A172 (cell line): ENCODE results near the gene CCDC71. TPM values are rescaled to one million over a fixed set of nuclear protein-coding genes. Genes with fewer than 3 reads are reported as not detected.

Source experiments
- DNase-seq: peaks from one replicate; pipeline ENCODE4 v3.0.0-alpha.2; 2015; ENCODE audit warnings: low spot score
- total RNA-seq: library from RNA; depleted of rRNA; stranded (reverse); fragments of >200 nt; shearing (Covaris generic); gene quantifications from 2 replicates; pipeline ENCODE4 v1.2.3, GENCODE V29; 2014

CCDC71 gene
- total RNA-seq, 1 experiment from 2014 or later = 18.8 TPM

GRCh38 chr3:49170744-49171118 lies 4.6 kb upstream of the CCDC71 start:
- no peak for DNase-seq

DNA sequence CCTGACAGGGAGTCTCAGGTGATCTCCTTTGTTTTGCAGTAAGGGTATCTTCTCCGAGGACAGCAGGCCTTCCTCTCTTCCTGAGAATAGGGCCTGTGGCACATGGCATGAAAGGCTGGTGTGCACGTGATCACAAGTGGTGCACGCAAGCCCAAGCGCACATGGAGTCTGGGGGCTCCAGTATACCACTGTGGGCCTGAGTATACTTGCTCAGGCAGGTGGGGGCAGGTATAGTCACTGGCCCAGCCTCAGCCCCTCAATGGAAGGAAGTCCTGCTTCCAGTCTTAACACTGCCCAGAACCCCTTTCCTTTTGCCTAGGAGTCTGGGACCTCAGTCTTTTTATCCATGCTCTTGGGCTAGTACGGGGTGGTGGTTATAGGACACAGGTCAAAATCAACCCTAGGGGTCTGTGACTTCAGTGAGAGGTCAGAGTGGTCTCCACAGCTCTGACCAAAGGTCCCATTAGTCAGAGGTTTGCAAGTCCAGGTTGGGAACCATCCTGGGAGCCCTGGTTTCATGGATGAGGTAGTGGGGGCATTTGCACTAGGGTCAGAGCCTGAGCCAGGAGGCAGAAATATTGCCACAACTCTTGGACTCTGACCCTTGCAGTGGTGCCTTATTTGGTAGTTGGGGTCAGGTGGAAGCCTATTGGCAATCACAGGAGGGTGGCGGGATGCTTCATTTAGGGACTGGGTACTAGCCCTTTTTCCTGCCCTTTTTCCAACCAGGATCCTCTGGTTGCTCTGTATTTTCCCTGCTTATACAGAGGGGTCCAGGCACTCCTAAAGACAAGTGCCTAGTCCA lies 823 bp upstream of the CCDC71 start:
- DNase-seq = no peak

- DNase-seq = no peak
Observed at GRCh38 chr3:49164983-49165720, 979 bp downstream of the CCDC71 start.

DNA sequence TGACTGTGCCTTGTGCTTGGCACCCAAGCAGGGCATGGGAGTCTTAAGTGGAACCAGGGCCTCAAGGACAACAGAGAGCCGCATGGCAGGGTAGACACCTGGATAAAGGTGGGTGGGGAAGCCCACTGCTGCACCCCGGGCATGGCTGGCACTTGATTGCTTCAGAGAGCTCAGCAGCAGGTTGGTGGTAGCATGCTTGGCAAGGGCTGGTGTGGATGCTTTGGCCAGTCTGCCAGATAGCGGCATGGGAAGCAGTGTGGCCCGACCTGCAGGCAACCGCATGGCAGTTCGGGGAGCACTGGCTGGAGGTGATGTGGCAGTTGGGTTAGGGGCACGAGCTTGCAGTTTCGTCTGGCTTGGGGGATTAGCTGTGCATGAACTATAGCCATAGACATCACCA lies 2.5 kb downstream of the CCDC71 start:
- no peak for DNase-seq

DNA sequence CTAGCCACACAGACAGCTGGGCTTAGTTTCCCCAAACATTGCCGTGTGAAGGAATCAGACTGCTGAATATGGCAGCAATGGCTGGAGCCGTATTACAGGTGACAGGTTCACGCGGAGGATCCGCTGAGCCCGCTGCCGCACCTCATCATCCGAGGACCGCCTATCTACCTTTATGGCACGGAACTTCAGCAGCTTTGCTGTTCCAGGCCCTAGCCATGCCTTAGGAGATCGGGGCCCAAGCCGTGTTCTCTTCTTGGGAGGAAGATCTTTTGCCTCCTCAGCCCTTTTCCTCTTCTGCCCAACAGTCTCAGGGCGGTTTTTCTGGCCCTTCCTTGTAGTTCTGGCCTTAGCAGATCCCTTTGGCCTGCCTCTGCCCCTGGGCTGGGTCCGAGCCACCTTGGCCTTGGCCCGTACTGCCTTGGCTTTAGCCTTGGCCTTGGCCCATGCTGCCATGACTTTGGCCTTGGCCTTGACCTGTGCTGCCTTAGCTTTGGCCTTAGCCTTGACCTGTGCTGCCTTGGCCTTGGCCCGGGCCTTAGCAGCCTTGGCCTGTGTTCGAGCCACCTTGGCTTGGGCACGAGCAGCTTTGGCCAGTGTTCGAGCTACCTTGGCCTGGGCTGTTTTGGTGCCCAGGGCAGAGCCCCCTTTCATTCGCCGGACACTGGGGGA lies 3.2 kb downstream of the CCDC71 start:
- DNase-seq = no peak

- DNase-seq = no peak
Observed at GRCh38 chr3:49161808-49162530, 4.2 kb downstream of the CCDC71 start.

- DNase-seq = no peak
Observed at GRCh38 chr3:49161197-49161596, 4.9 kb downstream of the CCDC71 start.

- no peak for DNase-seq
Observed at GRCh38 chr3:49158792-49159191, 7.3 kb downstream of the CCDC71 start.

- DNase-seq = peak; percentile 26
Observed at GRCh38 chr3:49158103-49158709, 7.9 kb downstream of the CCDC71 start.

DNA sequence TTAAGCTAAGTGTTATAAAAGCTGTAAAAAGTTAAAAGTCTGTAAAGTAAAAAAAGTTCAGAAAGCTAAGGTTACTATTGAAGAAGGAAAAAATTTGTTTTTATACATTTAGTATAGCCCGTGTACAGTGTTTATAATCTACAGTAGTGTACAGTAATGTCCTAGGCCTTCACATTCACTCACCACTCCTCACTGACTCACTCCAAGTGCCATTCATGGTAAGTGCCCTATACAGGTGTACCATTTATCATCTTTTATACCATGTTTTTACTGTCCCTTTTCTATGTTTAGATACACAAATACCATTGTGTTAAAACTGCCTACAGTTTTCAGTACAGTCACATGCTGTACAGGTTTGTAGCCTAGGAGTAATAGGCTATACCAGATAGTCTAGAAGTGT lies 8.8 kb downstream of the CCDC71 start:
- no peak for DNase-seq

GRCh38 chr3:49153349-49153912 lies 12.7 kb downstream of the CCDC71 start:
- DNase-seq = no peak

GRCh38 chr3:49151610-49152009 lies 14.5 kb downstream of the CCDC71 start:
- DNase-seq = no peak

- no peak for DNase-seq
Observed at GRCh38 chr3:49148159-49148558, 18.0 kb downstream of the CCDC71 start.

- no peak for DNase-seq
Observed at GRCh38 chr3:49140080-49140479, 26.1 kb downstream of the CCDC71 start.

GRCh38 chr3:49135499-49135898 lies 30.6 kb downstream of the CCDC71 start:
- DNase-seq = no peak

DNA sequence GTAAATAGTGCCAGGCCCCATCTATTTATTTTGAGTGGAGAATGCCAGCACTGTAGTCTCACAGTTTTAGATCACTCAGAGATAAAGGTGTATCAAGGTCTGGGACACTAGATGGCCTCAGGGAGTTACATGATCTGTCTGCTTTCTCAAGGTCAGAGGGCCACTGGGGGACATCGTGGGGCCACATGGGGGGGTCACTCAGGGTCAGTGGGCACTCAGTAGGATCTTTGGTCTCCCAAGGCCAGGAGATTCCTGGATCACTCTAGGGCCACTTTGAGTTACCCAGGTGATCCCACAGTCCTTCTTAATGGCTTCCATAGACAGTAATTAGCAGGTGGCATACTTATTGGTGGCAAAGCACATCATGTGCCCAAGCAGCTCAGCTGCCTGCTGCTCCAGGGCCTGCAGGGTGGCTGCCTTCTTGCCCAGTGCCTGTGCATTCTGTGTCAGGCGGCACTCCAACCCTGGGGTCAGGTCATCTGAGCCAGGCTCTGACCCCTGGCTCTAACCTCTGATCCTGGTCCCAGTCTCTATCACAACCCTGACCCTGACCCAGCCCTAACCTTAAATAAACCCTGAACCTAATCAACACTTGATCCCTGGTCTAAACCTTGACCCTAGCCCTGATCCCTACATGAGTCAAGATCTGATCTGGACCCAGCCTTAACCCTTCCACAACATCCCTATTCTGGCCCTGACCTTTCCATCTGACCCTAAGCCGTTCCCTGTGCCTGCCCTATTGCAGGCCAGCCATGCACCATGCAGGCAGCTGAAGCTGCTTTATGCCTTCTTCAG lies 31.5 kb downstream of the CCDC71 start:
- peak; percentile 26 for DNase-seq

- peak; percentile 78 for DNase-seq
Observed at GRCh38 chr3:49133226-49133951, 32.7 kb downstream of the CCDC71 start.

DNA sequence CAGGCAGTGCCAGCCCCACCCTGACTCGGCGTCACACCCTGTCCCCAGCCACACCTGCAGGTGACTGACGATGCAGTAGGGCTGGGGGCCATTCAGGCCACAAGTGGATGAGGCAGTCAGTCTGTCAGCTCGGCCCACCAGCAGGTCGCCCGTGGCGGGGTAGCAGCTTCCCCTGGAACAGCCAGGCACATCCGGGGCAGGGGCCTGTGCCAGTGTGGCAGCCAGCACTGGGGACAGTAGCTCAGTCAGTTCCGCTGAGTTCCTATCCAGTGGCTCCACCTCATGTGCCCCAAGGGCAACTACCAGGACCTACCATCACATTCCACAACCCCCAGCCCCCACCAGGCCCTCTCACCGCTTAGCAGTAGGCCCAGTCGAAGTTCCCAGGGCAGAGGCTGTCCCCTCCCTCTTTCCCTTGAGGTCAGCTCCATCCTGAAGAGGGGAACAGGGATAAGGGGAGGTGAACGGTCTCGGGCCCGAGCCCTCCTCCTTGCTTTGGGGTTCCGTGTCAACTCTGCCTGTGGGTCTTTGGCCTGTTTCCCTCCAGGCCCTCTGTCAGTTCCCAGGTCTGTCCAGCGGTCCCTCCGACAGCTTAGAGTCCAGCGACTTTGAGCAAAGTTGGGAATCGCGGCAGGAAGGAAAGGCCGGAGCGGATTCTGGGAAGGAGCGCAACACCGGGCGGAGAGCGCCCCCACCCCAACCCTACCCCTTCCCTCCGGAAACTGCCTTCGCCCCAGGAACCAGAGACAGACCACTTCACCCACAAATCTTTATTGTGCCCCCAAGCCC lies 33.5 kb downstream of the CCDC71 start, which contains the start of gene LAMB2:
Gene LAMB2 (minus strand): TSS at position 614 of the 789 bp plus-strand sequence. CDS start 183 bp downstream, at position 431.
- peak; percentile 65 for DNase-seq

DNA sequence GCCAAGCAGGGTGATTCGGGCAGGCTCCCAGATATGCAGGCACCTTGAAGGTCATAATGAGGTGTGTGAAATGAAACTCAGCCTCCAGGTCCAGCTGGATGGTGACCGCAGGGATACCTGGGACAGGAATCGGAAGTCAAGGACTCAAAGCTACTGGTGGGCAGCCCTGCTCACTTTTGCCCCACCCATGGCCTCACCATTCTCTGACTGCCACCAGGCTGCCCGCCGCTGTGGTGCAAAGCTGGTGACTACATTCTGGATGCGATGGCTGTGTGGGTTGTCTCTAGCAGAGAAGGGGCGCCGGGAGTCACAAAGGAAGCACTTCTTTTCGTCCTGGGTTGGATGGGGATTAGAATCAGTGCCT lies 34.1 kb downstream of the CCDC71 start:
- DNase-seq = no peak
